Spleen (tissue), 7 donors: ENCODE data around the gene MAP3K19.

ENCODE experiments used
- CTCF ChIP-seq, 11 experiments: fragments of 200-600 bp in 7 of 11; fragments of 450-650 bp in 4 of 11; sonication (generic) in 4 of 11; IDR thresholded peaks in 8 of 11; conservative IDR thresholded peaks in 3 of 11; 1 replicate in 7 of 11; 2 replicates in 4 of 11; pipeline versions ENCODE4 v1.4.0 to v1.8.0; 2016 to 2021; ENCODE audit warnings: antibody characterized with exemption in 11 of 11, inconsistent platforms in 4 of 11, mild to moderate bottlenecking in 1 of 11
- POLR2A ChIP-seq, 3 donors: fragments of 450-650 bp; IDR thresholded peaks; one replicate each; pipeline ENCODE4 v1.5.1; 2017; ENCODE audit warnings: antibody characterized with exemption in 3 of 3, mild to moderate bottlenecking in 1 of 3
- donor health status: DM: no; HTN: no; CAD: no; lungs with moderate emphysema.
- donor health status: DM: no; HTN: no; CAD: no.
- donor health status: DM: no; HTN: no; CAD: no.

DNA sequence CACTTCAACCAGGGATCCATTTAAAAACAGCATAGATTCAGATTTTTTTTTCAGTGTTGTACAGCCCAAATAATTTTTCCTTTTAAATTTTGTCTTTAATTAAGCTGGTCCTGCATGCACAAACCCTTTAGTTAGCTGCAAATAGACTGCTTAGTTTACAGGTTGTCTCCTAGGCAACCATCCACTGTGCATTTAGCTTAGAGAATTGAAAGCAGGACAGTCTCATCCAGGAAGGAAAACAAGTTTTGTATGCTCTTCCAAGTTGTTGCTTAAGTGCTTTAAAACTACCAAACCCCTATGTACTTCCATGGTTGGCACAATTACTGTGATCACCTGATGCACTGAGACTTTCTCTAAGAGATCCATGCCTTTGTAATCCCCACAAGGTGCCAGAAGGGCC, at the start of gene MAP3K19:
- TF ChIP-seq CTCF (IDR thresholded peaks at IDR 0.05 in 8 of 11, conservative IDR thresholded peaks at IDR 0.05 in 3 of 11) = no peak
- no peak for TF ChIP-seq POLR2A (IDR thresholded peaks at IDR 0.05)
